GM06990 (cell line): ENCODE measurements around the gene PCNT.

Experiments
- DNase-seq: peaks from one replicate; pipeline ENCODE4 v3.0.0-alpha.2; 2011; ENCODE audit not compliant: insufficient read length; ENCODE audit errors: extremely low read depth
- H3K27me3 ChIP-seq: replicated peaks from 2 replicates; pipeline ENCODE4 v1.6.0; 2011; ENCODE audit warnings: low read length; ENCODE audit not compliant: control insufficient read depth, insufficient read depth
- H3K36me3 ChIP-seq: 2 replicates; pipeline ENCODE4 v1.5.1; 2011; ENCODE audit warnings: low read length; ENCODE audit not compliant: control insufficient read depth, insufficient read depth
- H3K4me3 ChIP-seq: replicated peaks from 2 replicates; pipeline ENCODE4 v1.5.1; 2011; ENCODE audit warnings: low read depth, mild to moderate bottlenecking, control low read depth, low read length
- CTCF ChIP-seq: IDR thresholded peaks from 2 replicates; pipeline ENCODE4 v1.5.1; 2011; ENCODE audit warnings: low read length, control low read depth, mild to moderate bottlenecking, inconsistent platforms; ENCODE audit not compliant: insufficient read depth, poor library complexity, severe bottlenecking

The PCNT gene

GRCh38 chr21:46420241-46421190 is 96.6 kb downstream of the PCNT start:
- peaks cover 28% of the 10 kb centered on the region for H3K36me3 ChIP-seq
- no peak overlapping the region for H3K4me3 ChIP-seq
- no peak for DNase-seq
- TF ChIP-seq CTCF = no peak
- H3K27me3 ChIP-seq = no peaks in the 10 kb centered on the region

- no peaks in the 10 kb centered on the region for H3K27me3 ChIP-seq
- no peak for TF ChIP-seq CTCF
- H3K4me3 ChIP-seq = no peak overlapping the region
- DNase-seq = no peak
- H3K36me3 ChIP-seq = peaks cover 27% of the 10 kb centered on the region
Observed at GRCh38 chr21:46421191-46421750, 97.3 kb downstream of the PCNT start.

GRCh38 chr21:46421756-46422555 is 98.0 kb downstream of the PCNT start:
- TF ChIP-seq CTCF = no peak
- Histone ChIP-seq H3K27me3 (no peaks in the 10 kb centered on the region), H3K36me3 (peaks cover 22% of the 10 kb centered on the region), H3K4me3 (no peak overlapping the region)
- DNase-seq = no peak

- no peak for TF ChIP-seq CTCF
- no peak for DNase-seq
- H3K4me3 ChIP-seq = no peak overlapping the region
- no peaks in the 10 kb centered on the region for H3K27me3 ChIP-seq
- peaks cover 27% of the 10 kb centered on the region for H3K36me3 ChIP-seq
Observed at GRCh38 chr21:46422636-46423241, 98.8 kb downstream of the PCNT start.

- no peak for TF ChIP-seq CTCF
- Histone ChIP-seq H3K27me3 (no peaks in the 10 kb centered on the region), H3K4me3 (no peak overlapping the region), H3K36me3 (peaks cover 31% of the 10 kb centered on the region)
- no peak for DNase-seq
Observed at GRCh38 chr21:46423546-46424038, 99.6 kb downstream of the PCNT start.
